HUES48 (cell line): ENCODE results near the gene CORT.
"Not testable (repeated sequence)": the region's sequence is repeated elsewhere in the genome, so short reads cannot be mapped to it uniquely, and the experiment has no call there.

Experiments used
- H3K27ac ChIP-seq: one replicate; pipeline ENCODE4 v1.7.0; 2013; ENCODE audit warnings: low read depth, low read length, inconsistent platforms
- H3K27me3 ChIP-seq: 2 replicates; pipeline ENCODE4 v1.6.1; 2013; ENCODE audit warnings: mild to moderate bottlenecking, low read length; ENCODE audit not compliant: control insufficient read depth, insufficient read depth
- H3K36me3 ChIP-seq: 2 replicates; pipeline ENCODE4 v1.6.1; 2013; ENCODE audit warnings: low read length; ENCODE audit not compliant: control insufficient read depth, insufficient read depth
- H3K4me1 ChIP-seq: 2 replicates; pipeline ENCODE4 v1.6.1; 2013; ENCODE audit warnings: mild to moderate bottlenecking, low read length; ENCODE audit not compliant: control insufficient read depth, insufficient read depth
- H3K4me3 ChIP-seq: 2 replicates; pipeline ENCODE4 v1.5.1; 2013; ENCODE audit warnings: mild to moderate bottlenecking, low read depth, low read length
- H3K9ac ChIP-seq: 2 replicates; pipeline ENCODE4 v1.6.1; 2013; ENCODE audit warnings: mild to moderate bottlenecking, low read depth, low read length, moderate library complexity
- H3K9me3 ChIP-seq: 2 replicates; pipeline ENCODE4 v1.6.1; 2013; ENCODE audit warnings: low read length; ENCODE audit not compliant: control insufficient read depth, insufficient read depth

Gene CORT

DNA sequence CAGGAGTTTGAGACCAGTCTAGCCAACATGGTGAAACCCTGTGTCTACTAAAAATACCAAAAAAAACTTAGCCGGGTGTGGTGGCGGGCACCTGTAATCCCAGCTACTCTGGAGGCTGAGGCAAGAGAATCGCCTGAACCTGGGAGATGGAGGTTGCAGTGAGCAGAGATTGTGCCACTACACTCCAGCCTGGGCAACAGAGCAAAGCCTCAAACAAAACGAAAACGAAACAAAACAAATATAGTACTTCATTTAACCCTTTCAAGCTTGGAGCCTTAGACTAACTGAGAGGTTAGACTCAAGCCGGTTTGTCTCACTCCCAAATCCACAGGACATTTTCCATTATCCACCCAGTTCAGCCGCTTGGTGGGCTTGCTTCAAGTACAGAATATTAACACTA, 7.6 kb downstream of the CORT start:
- not testable (repeated sequence) for H3K4me3 ChIP-seq, H3K4me1 ChIP-seq, H3K9ac ChIP-seq, H3K27ac ChIP-seq, H3K27me3 ChIP-seq, H3K9me3 ChIP-seq
- peaks cover 41% of the 10 kb centered on the region for H3K36me3 ChIP-seq

DNA sequence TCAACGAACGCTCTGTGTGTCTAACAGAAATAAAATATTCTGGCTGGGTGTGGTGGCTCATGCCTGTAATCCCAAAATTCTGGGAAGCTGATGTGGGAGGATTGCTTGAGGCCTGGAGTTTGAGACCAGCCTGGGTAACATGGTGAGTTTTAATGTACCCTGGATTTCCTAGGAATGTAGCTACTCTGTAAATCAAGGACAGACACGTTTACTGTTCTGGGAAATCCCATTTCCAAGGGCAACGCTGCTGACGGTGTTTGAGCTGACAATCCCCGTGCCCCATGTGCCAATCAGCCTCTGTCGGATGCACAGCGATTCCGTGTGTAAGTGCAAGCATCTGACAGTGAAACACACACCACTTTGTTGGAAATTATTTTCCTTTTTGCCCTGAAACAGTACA, 8.0 kb downstream of the CORT start:
- H3K27ac ChIP-seq = no peak overlapping the region
- no peak overlapping the region for H3K4me3 ChIP-seq
- H3K9me3 ChIP-seq = no peaks in the 10 kb centered on the region
- no peaks in the 10 kb centered on the region for H3K4me1 ChIP-seq
- no peak overlapping the region for H3K9ac ChIP-seq
- no peaks in the 10 kb centered on the region for H3K27me3 ChIP-seq
- H3K36me3 ChIP-seq = peaks cover 45% of the 10 kb centered on the region

DNA sequence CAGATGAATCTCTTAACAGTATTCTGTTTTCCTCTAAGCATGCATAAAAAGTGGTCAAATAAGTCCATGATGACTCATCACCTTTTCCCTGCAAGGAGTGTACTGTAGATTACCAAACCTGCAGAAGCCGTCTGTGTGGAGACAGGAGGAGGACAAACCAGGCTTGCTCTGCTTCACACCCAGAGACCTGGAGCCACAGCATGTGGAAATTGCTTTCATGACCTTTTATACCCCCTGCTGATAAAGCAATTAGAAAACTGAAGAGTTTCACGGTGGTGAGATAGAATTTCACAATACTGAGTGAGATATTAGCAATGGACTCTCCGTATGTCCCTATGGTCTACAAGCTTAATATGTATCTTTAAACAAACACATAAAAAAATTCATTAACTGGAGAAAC, 9.4 kb downstream of the CORT start:
- no peaks in the 10 kb centered on the region for H3K4me1 ChIP-seq
- no peaks in the 10 kb centered on the region for H3K27me3 ChIP-seq
- no peaks in the 10 kb centered on the region for H3K9me3 ChIP-seq
- H3K36me3 ChIP-seq = peaks cover 55% of the 10 kb centered on the region
- no peak overlapping the region for H3K9ac ChIP-seq
- H3K4me3 ChIP-seq = no peak overlapping the region
- H3K27ac ChIP-seq = no peak overlapping the region

DNA sequence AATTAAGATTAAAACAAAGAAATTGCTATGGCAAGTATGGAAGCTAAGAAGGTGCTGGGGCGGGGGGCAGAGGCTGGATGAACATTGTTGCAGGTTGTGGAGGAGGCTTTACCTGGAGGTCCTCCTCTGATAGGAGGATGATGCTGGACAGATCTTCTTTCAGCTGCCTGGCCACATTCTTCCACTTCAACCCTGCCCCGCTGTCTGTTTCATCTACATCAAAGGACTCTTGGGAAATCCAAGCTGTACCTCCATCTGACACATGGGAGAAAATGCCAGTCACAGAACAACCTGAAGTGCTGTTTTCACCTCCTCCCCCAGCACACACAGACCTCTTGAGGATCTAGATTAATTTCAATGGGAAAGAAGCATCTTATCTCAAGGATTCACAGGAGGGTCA, 17.2 kb downstream of the CORT start:
- no peaks in the 10 kb centered on the region for H3K27me3 ChIP-seq
- no peak overlapping the region for H3K4me3 ChIP-seq
- peaks cover 77% of the 10 kb centered on the region for H3K36me3 ChIP-seq
- no peak overlapping the region for H3K27ac ChIP-seq
- no peak overlapping the region for H3K9ac ChIP-seq
- peaks cover 7% of the 10 kb centered on the region; the same call in 1 of the 2 replicates for H3K4me1 ChIP-seq
- H3K9me3 ChIP-seq = no peaks in the 10 kb centered on the region

DNA sequence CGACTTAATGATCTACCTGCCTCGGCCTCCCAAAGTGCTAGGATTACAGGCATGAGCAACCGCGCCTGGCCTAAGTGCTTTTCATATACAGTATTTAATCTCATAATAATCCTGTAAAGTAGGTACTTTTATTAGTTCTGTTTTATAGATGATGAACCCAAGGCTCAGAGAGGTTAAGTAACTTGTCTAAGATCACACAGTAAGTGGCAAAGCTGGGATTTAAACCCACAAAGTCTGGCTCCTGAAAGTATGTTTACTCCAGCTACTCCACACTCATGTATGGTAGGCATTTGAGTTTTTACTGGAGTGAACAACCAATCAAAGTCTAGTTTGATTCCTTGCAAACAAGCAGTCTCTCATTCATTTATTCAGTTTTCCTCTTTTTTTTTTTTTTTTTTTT, 20.2 kb downstream of the CORT start:
- no peak overlapping the region for H3K4me3 ChIP-seq
- peaks cover 7% of the 10 kb centered on the region; the same call in 1 of the 2 replicates for H3K4me1 ChIP-seq
- H3K27ac ChIP-seq = no peak overlapping the region
- H3K9ac ChIP-seq = no peak overlapping the region
- peaks cover 50% of the 10 kb centered on the region for H3K36me3 ChIP-seq
- H3K9me3 ChIP-seq = no peaks in the 10 kb centered on the region
- no peaks in the 10 kb centered on the region for H3K27me3 ChIP-seq

DNA sequence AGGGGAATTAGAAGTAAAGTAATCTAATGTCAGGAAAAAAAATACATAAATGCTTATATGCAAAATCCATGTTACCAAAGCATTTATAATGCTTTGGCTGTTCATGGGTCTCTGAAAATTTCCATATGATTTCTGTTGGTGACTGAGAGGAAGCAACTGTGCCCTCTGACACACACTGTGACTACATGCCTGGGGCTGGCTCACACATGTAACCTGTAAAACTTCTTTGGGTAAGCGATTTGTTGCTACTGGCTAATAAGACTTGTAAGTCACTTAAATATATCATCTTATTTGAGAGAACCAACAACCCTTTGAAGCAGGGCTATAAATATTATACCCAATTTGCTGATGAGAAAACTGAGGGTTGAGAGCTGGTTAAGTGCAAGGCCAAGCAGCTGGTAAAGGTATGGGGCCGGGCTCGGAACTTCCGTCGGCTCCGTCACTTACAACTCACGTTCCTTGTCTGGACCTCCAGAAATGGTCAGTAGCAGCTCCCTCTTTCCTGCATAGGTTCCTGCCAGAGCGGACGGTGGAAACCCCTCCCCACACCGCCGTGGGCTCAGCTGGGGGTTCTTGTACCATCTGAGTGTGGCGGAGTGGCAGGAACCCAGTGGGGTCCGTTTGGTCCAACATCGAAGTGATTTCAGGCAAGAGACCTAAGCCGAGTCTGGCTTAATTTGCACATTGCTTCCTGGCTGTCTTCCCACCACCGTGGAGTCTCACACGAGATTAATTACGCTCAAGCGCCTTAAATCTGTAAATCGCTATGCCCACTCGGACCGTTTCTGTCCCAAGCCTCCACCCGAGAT, 21.8 kb downstream of the CORT start:
- peak overlapping the region; percentile 85 for H3K27ac ChIP-seq

DNA sequence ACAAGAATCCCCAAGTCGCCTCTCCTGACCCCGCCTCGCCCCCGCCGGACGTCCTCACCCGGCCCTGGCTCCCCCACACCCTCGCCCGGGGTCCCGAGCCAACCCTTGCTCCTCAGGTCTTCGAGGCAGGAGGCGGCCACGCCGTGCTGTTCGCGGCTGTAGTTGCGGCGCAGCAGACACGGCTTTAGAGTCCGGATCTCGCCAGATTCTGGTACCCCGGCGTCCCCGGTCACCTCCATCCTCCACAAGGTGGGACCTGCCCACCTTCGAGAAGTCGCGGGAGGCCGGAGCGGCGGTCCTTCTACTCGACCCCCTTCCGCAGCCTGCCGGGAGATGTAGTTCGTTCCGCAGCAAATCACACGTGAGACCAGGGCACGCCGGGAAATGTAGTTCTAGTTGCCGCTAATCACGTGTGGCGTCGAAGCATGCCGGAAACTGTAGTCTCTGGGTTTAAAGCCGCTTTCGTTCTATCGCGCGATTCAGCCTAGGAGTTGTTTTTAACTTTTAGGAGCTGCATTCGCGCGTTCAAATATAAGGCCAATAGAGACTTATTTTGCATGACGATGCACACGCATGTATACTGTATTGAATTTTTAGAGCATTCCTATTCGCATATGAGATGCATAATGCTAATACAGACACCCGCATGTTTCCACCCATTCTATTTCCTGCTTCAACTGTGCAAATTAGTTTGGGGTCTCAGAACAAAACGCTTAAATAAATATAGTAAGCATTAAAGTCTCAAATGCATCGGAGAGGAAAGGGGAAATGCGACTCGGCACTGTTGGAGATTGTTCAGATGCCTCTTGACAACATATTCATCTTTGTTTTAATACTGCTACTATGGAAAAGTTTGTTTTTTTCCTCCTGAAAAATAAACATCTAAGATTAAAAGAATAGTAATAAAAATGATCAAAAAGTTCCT, 22.7 kb downstream of the CORT start, which contains the start of gene DFFA:
TSS of gene DFFA (minus strand) at position 310 of the 925 bp plus-strand sequence. CDS start at position 239, 71 bp downstream.
- Histone ChIP-seq H3K4me3 (peak within 1 kb of the TSS; percentile 89), H3K27ac (peak within 1 kb of the TSS; percentile 85), H3K9me3 (no peaks in the 10 kb centered on the region), H3K36me3 (peaks cover 25% of the 10 kb centered on the region), H3K9ac (peak within 1 kb of the TSS; percentile 77), H3K27me3 (no peaks in the 10 kb centered on the region), H3K4me1 (peaks cover 13% of the 10 kb centered on the region; the same call in 1 of the 2 replicates)

More for the DNA sequence above, 21.8 kb downstream of the CORT start:
- peak overlapping the region; percentile 89 for H3K4me3 ChIP-seq
- peak overlapping the region; percentile 77 for H3K9ac ChIP-seq
- H3K9me3 ChIP-seq = no peaks in the 10 kb centered on the region
- peaks cover 34% of the 10 kb centered on the region for H3K36me3 ChIP-seq
- peaks cover 13% of the 10 kb centered on the region; the same call in 1 of the 2 replicates for H3K4me1 ChIP-seq
- H3K27me3 ChIP-seq = no peaks in the 10 kb centered on the region

DNA sequence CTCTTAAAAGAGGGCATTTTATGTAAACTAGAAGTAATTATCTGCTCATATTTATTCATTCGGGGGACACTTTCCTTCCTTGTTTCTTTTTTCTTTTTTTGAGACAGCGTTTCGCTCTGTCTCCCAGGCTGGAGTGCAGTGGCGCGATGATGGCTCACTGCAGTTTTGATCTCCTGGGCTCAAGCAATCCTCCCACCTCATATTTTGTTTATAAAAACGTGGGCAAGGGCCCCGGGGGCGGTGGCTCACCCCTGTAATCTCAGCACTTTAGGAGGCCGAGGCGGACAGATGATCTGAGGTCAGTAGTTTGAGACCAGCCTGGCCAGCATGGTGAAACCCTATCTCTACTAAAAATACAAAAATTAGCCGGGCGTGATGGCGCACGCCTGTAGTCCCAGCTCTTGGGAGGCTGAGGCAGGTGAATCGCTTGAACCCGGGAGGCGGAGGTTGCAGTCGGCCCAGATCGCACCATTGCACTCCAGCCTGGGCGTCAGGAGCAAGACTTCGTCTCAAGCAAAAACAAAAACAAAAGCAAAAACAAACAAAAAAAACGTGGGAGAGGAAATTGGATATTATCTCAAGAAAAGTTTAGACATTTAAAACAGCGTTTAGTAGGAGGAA, 23.4 kb downstream of the CORT start:
- H3K4me1 ChIP-seq = peaks cover 13% of the 10 kb centered on the region; the same call in 1 of the 2 replicates
- H3K9me3 ChIP-seq = no peaks in the 10 kb centered on the region
- 0 out of 2 replicates have a peak overlapping the region, but pooled peaks have one; percentile 89 for H3K4me3 ChIP-seq
- H3K36me3 ChIP-seq = peaks cover 17% of the 10 kb centered on the region
- H3K27ac ChIP-seq = no peak overlapping the region
- no peaks in the 10 kb centered on the region for H3K27me3 ChIP-seq
- H3K9ac ChIP-seq = no peak overlapping the region

DNA sequence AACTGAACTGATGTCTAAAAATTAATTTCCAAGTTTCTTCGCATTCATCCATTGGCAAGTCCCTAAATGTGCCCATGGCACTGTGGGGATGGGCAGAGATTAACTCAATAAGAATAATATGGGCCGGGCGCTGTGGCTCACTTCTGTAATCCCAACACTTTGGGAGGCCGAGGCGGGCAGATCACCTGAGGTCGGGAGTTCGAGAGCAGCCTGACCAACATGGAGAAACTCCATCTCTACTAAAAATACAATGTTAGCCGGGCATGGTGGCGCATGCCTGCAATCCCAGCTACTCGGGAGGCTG, 24.4 kb downstream of the CORT start:
- not testable (repeated sequence) for H3K9me3 ChIP-seq, H3K36me3 ChIP-seq, H3K27ac ChIP-seq, H3K27me3 ChIP-seq, H3K9ac ChIP-seq
- peak overlapping the region; percentile 93 for H3K4me3 ChIP-seq
- H3K4me1 ChIP-seq = peaks cover 13% of the 10 kb centered on the region; the same call in 1 of the 2 replicates

DNA sequence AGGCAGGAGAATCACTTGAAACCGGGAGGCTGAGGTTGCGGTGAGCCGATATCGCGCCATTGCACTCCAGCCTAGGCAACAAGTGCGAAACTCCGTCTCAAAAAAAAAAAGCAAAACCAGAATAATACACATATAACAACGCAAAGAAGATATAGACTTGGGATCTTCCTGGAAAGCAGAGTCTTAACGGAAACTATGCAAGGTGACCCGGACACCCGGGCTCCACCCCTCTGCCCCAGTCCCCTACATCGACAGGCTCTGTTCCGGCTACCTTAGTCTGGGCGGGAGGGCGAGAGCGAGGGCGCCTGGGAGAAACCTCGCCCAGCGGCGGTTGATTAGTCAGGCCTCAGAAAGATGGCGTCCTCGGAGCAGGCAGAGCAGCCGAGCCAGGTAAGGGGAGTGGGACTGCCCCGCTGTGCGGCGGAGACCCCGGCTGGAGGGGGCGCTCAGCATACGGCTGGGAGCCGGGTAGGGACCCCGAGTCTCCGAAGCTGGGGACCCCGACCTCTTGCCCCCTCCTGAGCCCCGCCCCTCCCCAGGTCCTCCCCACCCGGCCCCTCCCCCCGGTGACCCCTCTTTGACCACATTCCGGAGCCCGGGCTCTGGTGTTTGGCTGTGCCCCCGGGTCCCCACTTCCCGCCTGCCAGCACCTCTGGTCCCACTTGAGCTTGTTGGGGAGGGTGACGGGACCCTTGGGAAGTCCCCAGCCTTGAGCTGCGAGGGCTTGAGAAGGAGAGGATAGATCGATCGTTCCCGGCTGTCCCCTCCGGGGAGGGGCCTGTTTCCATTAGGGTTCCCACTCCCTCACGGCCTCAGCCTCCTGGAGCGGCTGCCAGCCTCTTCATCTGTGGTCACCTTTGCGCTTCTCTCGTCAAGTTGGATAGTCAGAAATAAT, 25.0 kb downstream of the CORT start, which contains the start of gene PEX14:
TSS of gene PEX14 (plus strand) at position 338 of the 895 bp plus-strand sequence. CDS start at position 355, 17 bp downstream.
- Histone ChIP-seq H3K9ac (peak within 1 kb of the TSS; percentile 73), H3K27me3 (no peaks in the 10 kb centered on the region), H3K27ac (peak within 1 kb of the TSS; percentile 79), H3K36me3 (peaks cover 4% of the 10 kb centered on the region), H3K9me3 (no peaks in the 10 kb centered on the region), H3K4me1 (peaks cover 13% of the 10 kb centered on the region; the same call in 1 of the 2 replicates), H3K4me3 (peak within 1 kb of the TSS; percentile 93)
